Right lobe of liver (tissue), 6 donors: ENCODE measurements around the gene BRD4. TPM values are rescaled to one million over a fixed set of nuclear protein-coding genes. Genes with fewer than 3 reads are reported as not detected.

Source experiments
- ATAC-seq, 4 donors: fragments of 200-7000 bp; cut with Tn5 transposase; one replicate each; pipeline ENCODE4 v1.9.1; 2020; ENCODE audit warnings: mild to moderate bottlenecking in 4 of 4, moderate library complexity in 4 of 4
- DNase-seq, 3 donors: peaks; one replicate each; pipeline ENCODE4 v3.0.0-alpha.2; 2020
- H3K27ac ChIP-seq, 3 donors: fragments of 200-600 bp; one replicate each; pipeline ENCODE4 v1.8.0; 2022
- H3K27me3 ChIP-seq, 2 donors: fragments of 200-600 bp; one replicate each; pipeline ENCODE4 v1.8.0; 2022
- H3K36me3 ChIP-seq, 4 donors: fragments of 200-600 bp; sonication (generic) in 1 of 4; one replicate each; pipeline versions ENCODE4 v1.5.1 to v1.8.0; 2017 to 2022; ENCODE audit warnings: control low read depth in 1 of 4
- H3K4me1 ChIP-seq, 4 donors: fragments of 200-600 bp; sonication (generic) in 1 of 4; one replicate each; pipeline versions ENCODE4 v1.5.1 to v1.8.0; 2017 to 2022; ENCODE audit warnings: control low read depth in 1 of 4
- H3K4me3 ChIP-seq, 3 donors: fragments of 200-600 bp; one replicate each; pipeline ENCODE4 v1.8.0; 2022
- H3K9me3 ChIP-seq, 4 donors: fragments of 200-600 bp; sonication (generic) in 1 of 4; one replicate each; pipeline versions ENCODE4 v1.5.1 to v1.8.0; 2017 to 2022; ENCODE audit warnings: control low read depth in 1 of 4
- POLR2A ChIP-seq: fragments of 450-650 bp; IDR thresholded peaks from one replicate; pipeline ENCODE4 v1.6.1; 2017; ENCODE audit warnings: antibody characterized with exemption, mild to moderate bottlenecking
- WGBS: methylation state at CpG from one replicate; pipeline ENCODE4 v1.1.6; 2018; ENCODE audit warnings: low coverage, low lambda C conversion rate; ENCODE audit not compliant: insufficient coverage; ENCODE audit errors: missing lambda C conversion rate; 5-methylcytosine and 5-hydroxymethylcytosine counted together
- intact Hi-C, 2 donors: fragments of 100-400 bp; cut with DNase I; formaldehyde crosslinking; loops; one replicate each; pipeline versions ENCODE4 v1.11.2 to v1.14.1; 2022
- total RNA-seq, 6 experiments: library from RNA; depleted of rRNA in 2 of 6; stranded (reverse); fragments of >200 nt in 2 of 6; fragmentation: NEBNext Ultra II Directional in 3 of 6; extraction: Animal tissue kit (Norgen Biotek cat#: 25700) in 3 of 6; gene quantifications; one replicate each; pipeline versions ENCODE4 v1.1.0 to v1.2.4, GENCODE V29; 2016 to 2023
- TF ChIP-seq, protein P1 (sequence below), 4 donors: fragments of 200-600 bp in 3 of 4; fragments of 450-650 bp in 1 of 4; IDR thresholded peaks; one replicate each; pipeline versions ENCODE4 v1.5.1 to v1.8.0; 2016 to 2022; ENCODE audit warnings: antibody characterized with exemption in 4 of 4, mild to moderate bottlenecking in 2 of 4
- donor health status: DM: no; HTN: yes; CAD: no.
- donor health status: DM: no; HTN: no; CAD: no.
- donor health status: DM: no; HTN: no; CAD: no.
- donor health status: DM: no; HTN: yes; CAD: no.
- donor health status: DM: no; HTN: yes; CAD: no.

BRD4 gene
- total RNA-seq, 6 experiments from 2014 or later: 20.0 to 52.6 (median 40.6) TPM

- 20% methylated on average over 1 of the region's 8 CpGs for WGBS
- H3K27ac ChIP-seq: peak overlapping the region; percentile 25 to 57 (median 26)
- peak; percentile 55 to 71 (median 60) for ATAC-seq
- TF ChIP-seq, protein P1, sequence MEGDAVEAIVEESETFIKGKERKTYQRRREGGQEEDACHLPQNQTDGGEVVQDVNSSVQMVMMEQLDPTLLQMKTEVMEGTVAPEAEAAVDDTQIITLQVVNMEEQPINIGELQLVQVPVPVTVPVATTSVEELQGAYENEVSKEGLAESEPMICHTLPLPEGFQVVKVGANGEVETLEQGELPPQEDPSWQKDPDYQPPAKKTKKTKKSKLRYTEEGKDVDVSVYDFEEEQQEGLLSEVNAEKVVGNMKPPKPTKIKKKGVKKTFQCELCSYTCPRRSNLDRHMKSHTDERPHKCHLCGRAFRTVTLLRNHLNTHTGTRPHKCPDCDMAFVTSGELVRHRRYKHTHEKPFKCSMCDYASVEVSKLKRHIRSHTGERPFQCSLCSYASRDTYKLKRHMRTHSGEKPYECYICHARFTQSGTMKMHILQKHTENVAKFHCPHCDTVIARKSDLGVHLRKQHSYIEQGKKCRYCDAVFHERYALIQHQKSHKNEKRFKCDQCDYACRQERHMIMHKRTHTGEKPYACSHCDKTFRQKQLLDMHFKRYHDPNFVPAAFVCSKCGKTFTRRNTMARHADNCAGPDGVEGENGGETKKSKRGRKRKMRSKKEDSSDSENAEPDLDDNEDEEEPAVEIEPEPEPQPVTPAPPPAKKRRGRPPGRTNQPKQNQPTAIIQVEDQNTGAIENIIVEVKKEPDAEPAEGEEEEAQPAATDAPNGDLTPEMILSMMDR (IDR thresholded peaks at IDR 0.05): no peak
- H3K4me3 ChIP-seq: no peak overlapping the region
- H3K4me1 ChIP-seq: peaks cover 2 to 52% (median 28%) of the 10 kb centered on the region in 4 donors
- no peaks in the 10 kb centered on the region for H3K9me3 ChIP-seq
- intact Hi-C loops: loop anchor here in 1 of 2 donors (10.0 kb wide), 2 partner anchors 59 to 109 kb away; partner anchors contain the start of gene AKAP8
- no peaks in the 10 kb centered on the region for H3K27me3 ChIP-seq
- peak; percentile 83 to 89 (median 88) for DNase-seq
- peaks cover 6 to 59% (median 31%) of the 10 kb centered on the region in 4 donors for H3K36me3 ChIP-seq
Observed at GRCh38 chr19:15265850-15266248, 66.5 kb downstream of the BRD4 start.

DNA sequence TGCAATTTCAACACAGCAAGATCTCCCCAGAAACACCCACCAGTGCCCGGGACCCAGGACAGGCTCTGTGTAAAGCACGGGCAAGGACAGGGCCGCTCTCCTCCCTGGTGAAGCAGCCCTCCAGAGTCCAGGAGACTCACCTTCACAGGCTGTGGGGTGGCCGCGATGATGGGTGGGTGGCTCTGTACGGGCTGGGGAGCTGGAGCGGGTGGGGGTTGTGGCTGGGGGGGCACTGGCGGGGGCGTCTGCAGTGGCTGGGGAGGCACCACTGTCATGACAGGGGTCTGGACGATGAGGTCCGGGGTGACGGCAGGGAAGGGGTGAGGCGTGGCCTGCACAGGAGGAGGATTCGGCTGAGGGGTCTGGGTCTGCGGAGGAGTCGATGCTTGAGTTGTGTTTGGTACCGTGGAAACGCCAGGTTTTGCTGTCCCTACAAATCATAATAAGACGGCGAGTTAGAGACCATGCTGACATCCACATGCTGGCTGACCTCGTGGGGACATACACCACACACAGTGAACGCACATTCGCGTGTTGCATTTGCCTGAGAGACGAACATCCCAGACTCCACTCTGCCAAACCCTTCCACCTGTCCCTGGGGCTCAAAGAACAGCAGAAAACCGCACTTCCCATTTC is 67.0 kb downstream of the BRD4 start:
- Histone ChIP-seq H3K27ac (peak overlapping the region; percentile 25 to 57 (median 26)), H3K27me3 (no peaks in the 10 kb centered on the region), H3K4me1 (peaks cover 2 to 49% (median 27%) of the 10 kb centered on the region in 4 donors), H3K36me3 (peaks cover 6 to 63% (median 34%) of the 10 kb centered on the region in 4 donors), H3K9me3 (no peaks in the 10 kb centered on the region), H3K4me3 (no peak overlapping the region)
- no peak for ATAC-seq
- 73% methylated on average over 11 of the region's 26 CpGs for WGBS
- no peak for DNase-seq
- no peak for TF ChIP-seq POLR2A
- TF ChIP-seq, protein P1 (IDR thresholded peaks at IDR 0.05): no peak
- intact Hi-C loops: loop anchor here in 1 of 2 donors (10.0 kb wide), 2 partner anchors 59 to 109 kb away; partner anchors contain the start of gene AKAP8

- DNase-seq (no peak), ATAC-seq (no peak)
- no CpG with 5 or more reads among the region's 1 CpG for WGBS
- no peaks in the 10 kb centered on the region for H3K27me3 ChIP-seq
- no peak for TF ChIP-seq POLR2A
- TF ChIP-seq, protein P1 (IDR thresholded peaks at IDR 0.05): no peak
- H3K9me3 ChIP-seq: no peaks in the 10 kb centered on the region
- intact Hi-C loops: loop anchor here (5.0 to 10.0 kb wide), 3 partner anchors 60 to 292 kb away; partner anchors contain the start of gene AKAP8 (in 1 of the 2)
- peak overlapping the region in 1 of 3 donors; percentile 57 for H3K27ac ChIP-seq
- peaks cover 2 to 44% (median 24%) of the 10 kb centered on the region in 4 donors for H3K4me1 ChIP-seq
- peaks cover 6 to 63% (median 35%) of the 10 kb centered on the region in 4 donors for H3K36me3 ChIP-seq
- no peak overlapping the region for H3K4me3 ChIP-seq
Observed at GRCh38 chr19:15264933-15265206, 67.5 kb downstream of the BRD4 start.

DNA sequence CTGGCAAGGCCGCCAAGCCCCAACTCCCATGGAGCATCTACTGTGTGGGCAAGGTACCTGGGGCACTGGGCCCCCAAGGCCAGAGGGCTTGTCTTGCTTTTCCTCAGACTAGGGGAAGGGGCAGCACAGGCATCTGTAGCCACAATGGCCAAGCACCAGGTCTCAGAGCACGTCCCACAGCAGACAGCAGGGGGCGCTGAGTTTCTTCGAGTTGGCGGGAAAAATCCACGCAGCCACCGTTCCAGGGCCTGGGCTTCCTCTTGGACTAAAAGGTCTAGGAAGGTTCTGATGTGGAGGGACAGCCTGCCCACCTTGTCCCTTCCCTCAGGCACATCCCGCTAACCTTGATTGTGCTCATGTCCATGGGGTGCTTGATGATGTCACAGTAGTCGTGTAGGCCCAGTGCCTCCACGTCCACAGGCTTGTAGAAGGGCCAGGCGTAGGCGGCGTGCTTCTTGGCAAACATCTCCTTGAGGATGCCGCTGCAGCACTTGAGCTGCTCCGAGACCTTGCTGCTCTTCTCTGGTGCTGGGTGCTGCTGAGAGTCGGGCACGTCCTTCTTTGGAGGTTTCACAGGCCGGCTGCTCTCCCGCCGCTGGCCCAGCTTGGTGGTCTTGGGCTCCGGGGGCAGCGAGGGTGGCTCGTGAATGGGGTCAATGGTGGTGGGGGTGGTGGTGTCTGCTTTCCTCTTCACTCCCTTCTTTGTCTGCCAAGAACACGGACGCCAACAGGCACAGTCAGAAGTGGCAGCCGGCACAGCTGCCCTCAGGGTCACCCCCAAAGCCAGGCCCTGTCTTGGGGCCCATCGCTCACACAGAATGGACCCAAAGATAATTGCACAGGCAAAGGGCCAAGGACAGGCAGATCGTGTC is 68.0 kb downstream of the BRD4 start:
- Histone ChIP-seq H3K27me3 (no peaks in the 10 kb centered on the region), H3K4me3 (no peak overlapping the region), H3K9me3 (no peaks in the 10 kb centered on the region), H3K36me3 (peaks cover 6 to 66% (median 38%) of the 10 kb centered on the region in 4 donors), H3K27ac (peak overlapping the region in 1 of 3 donors; percentile 57), H3K4me1 (peaks cover 2 to 38% (median 22%) of the 10 kb centered on the region in 4 donors)
- peak; percentile 70 to 72 (median 72) for DNase-seq
- 20% methylated on average over 2 of the region's 28 CpGs for WGBS
- peak; percentile 23 to 60 (median 48) for ATAC-seq
- intact Hi-C loops: loop anchor here (5.0 to 10.0 kb wide), 3 partner anchors 61 to 293 kb away; partner anchors contain the start of gene AKAP8 (in 1 of the 2)
- TF ChIP-seq, protein P1 (IDR thresholded peaks at IDR 0.05): peak; percentile 62 to 82 (median 72)
- no peak for TF ChIP-seq POLR2A
